ENCODE results near the gene EIPR1.

Gene EIPR1

DNA sequence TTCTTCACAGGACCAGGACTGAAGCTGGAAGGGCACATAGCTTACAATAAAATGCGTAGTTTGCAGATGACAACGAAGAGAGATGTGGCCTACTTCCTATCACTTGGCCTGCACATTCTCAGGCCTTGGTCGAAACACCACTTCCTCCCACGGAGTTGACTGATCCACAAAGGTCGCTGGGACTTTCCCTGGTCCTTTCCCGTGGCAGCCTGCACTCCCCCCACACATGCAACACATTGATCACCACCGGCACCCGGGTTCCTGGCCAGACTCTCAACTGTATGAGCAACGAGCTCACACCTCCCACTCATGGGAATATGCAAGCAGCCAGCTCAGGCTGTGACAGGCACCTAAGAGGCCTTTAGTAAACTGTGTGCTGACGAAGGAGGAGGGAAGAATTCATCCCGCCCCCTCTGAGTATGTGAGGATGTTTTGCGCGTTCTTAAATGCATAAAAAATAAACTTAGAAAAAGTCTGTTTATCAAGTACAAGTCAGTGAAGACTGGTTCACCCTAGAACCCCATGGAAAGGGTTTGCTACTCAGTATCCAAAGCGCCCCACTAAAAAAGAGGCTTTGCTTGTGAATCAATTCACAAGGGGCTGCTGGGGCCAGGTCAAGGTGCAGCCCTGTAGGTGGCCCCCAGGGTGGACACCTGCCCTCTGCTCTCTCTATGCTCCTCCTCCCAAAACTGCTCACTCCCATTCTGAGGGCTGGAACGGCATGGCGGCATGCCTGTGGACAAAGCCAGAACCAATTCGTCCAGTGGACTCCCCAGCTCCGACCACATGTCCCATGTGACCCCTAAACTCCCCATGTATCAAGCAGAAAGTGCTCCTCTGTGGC lies 154.3 kb downstream of the EIPR1 start:
- peak; percentile 85 for DNase-seq (ENCODE audit: low spot score)
- TF ChIP-seq, protein P1, sequence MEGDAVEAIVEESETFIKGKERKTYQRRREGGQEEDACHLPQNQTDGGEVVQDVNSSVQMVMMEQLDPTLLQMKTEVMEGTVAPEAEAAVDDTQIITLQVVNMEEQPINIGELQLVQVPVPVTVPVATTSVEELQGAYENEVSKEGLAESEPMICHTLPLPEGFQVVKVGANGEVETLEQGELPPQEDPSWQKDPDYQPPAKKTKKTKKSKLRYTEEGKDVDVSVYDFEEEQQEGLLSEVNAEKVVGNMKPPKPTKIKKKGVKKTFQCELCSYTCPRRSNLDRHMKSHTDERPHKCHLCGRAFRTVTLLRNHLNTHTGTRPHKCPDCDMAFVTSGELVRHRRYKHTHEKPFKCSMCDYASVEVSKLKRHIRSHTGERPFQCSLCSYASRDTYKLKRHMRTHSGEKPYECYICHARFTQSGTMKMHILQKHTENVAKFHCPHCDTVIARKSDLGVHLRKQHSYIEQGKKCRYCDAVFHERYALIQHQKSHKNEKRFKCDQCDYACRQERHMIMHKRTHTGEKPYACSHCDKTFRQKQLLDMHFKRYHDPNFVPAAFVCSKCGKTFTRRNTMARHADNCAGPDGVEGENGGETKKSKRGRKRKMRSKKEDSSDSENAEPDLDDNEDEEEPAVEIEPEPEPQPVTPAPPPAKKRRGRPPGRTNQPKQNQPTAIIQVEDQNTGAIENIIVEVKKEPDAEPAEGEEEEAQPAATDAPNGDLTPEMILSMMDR (IDR thresholded peaks at IDR 0.05; ENCODE audit: extremely low read depth, missing control alignments) = no peak

DNA sequence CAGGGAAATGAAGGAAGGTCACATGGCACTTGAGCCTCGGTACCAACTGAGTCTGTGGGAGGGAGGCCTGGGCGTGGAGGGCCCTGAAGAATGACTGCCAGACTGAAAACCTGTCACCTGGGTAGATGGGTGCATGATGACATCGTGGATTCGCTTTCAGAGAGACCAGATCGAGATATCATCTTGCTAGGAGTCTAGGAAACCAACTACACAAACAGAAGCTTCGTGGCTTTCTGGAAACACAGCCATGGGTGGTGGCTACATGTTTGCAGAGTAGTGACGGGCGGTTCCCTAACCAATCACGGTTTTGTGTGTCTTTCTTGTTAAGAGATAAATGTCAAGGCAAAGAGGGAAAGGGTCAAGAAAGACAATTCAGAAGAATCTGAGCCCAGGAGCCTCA lies 155.0 kb downstream of the EIPR1 start:
- TF ChIP-seq, protein P1 (IDR thresholded peaks at IDR 0.05; ENCODE audit: extremely low read depth, missing control alignments) = no peak
- peak; percentile 45 for DNase-seq (ENCODE audit: low spot score)

DNA sequence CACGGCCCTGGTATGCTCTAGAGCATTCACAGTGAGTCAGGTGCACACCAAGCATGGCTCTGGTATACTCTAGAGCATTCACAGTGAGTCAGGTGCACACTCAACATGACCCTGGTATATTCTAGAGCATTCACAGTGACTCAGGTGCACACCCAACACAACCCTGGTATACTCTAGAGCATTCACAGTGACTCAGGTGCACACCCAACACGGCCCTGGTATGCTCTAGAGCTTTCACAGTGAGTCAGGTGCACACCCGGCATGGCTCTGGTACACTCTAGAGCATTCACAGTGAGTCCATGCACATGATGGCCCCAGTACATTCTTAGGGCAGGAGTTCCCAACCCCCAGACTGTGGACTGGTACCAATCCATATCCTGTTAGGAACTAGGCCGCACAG lies 158.1 kb downstream of the EIPR1 start:
- TF ChIP-seq, protein P1 (IDR thresholded peaks at IDR 0.05; ENCODE audit: extremely low read depth, missing control alignments) = no peak
- DNase-seq (ENCODE audit: low spot score) = no peak

DNA sequence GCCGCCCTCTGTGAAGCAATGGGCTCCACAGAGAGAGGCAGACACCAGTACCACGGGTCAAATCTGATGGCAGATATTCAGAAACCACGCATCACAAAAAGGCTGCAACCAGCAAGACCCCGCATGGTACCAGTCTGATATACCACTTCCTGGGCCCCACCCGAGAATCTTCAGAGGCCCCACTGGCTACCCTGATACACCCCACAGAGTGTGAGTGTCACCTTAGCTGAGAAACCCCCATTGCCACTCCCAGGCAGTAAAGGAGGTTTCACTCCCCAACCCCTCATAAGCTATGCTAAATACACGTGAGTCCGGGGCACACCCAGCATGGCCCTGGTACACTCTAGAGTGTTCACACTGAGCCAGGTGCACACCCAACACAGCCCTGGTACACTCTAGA lies 160.0 kb downstream of the EIPR1 start:
- TF ChIP-seq, protein P1 (IDR thresholded peaks at IDR 0.05; ENCODE audit: extremely low read depth, missing control alignments) = no peak
- DNase-seq (ENCODE audit: low spot score) = no peak

DNA sequence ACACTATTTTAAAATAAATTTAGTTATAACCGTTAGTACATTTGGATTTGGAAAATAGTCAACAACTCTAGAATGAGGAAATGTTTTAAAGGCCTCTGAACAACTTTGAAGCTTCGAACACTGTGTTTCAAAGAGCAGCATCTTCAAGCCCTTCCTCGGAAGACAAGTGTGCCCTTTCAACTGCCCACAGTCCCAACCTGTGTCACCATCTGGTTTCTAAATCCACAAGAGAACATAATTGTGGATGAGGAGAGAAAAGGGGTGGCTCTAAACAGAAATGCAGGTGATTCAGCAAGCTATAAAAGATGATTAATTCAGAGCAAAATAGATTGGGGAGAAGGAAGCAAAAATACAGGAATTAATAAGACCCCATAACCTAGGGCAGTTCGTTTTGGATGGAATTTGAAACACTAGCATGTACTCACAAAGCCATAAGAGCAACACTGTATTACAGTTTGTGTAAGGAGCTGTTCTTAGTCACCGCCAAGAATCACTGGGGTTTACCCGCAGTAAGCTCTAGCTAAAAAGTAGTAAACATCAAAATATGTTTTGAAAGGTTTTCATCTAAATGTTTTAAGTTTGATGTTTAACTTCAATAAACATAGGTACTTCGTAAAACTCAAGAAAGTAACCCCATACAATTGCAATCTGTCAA lies 160.7 kb downstream of the EIPR1 start:
- TF ChIP-seq, protein P1 (IDR thresholded peaks at IDR 0.05; ENCODE audit: extremely low read depth, missing control alignments) = no peak
- no peak for DNase-seq (ENCODE audit: low spot score)

DNA sequence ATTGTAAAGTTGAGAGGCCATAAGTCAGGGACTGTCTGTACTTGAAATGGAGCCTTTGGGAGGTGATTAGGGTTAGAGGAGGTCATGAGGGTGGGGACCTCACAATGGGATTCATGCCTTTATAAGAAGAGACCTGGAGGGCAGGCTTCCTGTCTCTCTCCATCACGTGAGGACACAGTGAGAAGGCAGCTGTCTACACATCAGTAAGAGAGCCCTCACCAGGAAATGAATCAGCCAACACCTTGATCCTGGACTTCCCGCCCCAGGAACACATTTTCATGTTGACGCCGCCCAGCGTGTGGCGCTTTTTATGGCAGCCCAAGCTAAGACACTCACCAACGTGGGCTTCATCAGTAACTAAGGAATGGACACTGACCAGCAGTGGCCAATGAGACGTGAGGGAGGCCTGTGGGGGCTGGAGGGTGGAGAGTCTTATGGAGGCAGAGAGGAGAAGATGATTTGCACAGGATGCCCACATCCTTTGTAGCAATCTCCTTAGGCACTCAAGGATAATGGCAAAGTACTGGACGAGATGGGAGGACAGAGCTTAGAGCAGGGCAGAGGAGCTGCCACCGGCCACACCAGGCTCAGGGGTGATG lies 162.7 kb downstream of the EIPR1 start:
- no peak for DNase-seq (ENCODE audit: low spot score)
- TF ChIP-seq, protein P1 (IDR thresholded peaks at IDR 0.05; ENCODE audit: extremely low read depth, missing control alignments) = no peak

DNA sequence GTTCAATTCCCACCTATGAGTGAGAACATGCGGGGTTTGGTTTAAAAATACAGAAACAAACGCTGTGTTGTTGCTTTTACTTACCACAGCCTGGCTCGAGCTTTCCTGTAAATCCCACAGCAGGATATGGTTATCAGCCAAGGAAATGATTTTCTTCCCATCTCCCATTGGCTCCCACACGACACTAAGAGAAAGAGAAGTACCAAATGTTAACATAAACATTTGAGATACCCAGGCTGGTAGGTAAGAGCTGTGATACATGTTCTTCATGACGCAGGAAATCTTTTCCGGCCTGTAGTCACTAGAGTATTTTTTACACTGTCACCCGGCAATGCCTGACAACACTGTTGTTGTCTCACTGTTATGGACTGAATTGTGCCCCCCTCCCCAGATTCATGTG lies 163.6 kb downstream of the EIPR1 start:
- TF ChIP-seq, protein P1 (IDR thresholded peaks at IDR 0.05; ENCODE audit: extremely low read depth, missing control alignments) = no peak
- DNase-seq (ENCODE audit: low spot score) = no peak

Data from GM20000 (cell line).